GM19239 (cell line): ENCODE measurements around the gene WNT2.
"Not testable (repeated sequence)": the region's sequence is repeated elsewhere in the genome, so short reads cannot be mapped to it uniquely, and the experiment has no call there.

Experiments
- DNase-seq: peaks from one replicate; pipeline ENCODE4 v3.0.0; 2011; ENCODE audit warnings: low spot score; ENCODE audit not compliant: insufficient read length
- FAIRE-seq: peaks from 2 replicates; lab custom pipeline; 2011; peaks lifted over from hg19 to GRCh38; lab: Jason Lieb, UNC

Gene WNT2

DNA sequence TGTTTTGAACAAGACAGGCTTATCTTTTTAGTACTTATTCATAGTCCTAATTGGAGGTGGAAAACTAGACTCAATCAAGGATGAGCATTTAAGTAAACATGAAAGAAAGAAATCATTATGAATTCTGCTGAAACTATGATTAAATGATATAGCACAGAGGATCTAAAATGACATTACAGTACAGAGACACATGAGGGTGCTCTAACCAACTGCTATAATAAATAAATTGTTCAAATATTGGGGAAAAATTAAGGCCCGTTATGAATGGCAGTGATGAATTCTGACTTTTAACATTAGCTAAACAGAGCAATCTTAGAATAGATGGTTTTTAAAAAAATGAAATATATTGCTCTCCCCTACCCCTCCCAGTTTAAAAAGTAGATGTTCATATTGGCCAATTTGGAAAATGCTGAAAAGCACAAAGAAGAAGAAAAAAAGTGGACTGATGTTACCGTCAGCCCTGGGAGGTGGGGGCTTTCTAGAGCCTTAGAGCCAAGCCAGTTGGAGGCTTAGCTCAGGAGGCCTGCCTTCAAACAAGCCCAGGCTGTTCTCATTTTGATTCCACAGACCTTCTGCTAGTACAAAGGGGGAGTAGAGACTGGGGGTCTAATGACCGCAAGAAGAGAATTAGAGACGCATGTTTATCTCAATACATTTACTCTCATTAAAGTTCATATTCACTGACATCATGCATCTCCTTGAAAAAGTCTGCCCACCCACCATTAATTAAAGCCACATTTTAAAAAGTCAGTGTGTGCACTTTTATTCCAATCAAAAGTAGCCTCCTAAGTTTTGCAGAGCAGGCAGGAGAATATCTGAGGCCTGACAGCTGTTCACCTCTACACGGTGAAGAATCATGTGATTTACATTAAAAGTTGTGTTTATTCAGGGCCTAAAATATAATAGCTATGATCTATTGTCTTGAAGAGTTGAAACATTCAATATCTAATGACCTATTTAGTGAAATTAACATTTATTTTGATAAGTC is 10.0 kb downstream of the WNT2 start:
- no peak for DNase-seq
- no peak for FAIRE-seq

DNA sequence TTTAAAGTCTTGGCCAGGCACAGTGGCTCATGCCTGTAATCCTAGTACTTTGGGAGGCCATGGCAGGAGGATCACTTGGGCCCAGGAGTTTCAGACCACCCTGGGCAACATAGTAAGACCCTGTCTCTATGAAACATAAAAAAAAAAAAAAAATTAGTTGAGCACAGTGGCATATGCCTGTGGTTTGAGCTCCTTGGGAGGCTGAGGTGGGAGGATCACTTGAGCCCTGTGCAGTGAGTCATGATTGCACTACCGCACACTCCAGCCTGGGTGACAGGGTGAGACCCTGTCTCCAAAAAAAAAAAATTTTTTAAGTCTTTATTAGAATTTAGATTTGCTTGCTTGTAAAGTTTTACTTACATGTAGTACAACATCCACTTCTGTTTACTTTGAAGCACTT is 14.0 kb downstream of the WNT2 start:
- FAIRE-seq (no peak), DNase-seq (no peak)

DNA sequence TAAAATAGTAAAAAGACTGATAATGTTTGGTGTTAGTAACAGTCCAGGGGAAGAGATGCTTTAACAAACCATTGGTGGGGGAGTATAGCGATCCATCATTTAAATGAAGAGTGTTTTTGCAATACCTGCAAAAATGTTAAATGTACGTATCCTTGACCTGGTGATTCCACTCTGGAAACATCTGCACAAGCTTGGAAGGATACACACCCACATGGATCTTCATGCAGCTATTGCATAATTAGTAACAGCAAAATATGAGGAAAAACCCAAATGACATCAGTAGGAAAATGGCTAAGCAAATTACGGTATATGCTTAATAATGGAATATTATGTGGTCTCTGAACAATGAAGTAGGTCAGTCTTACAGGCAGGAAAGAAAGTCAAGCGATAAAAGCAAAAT is 20.5 kb downstream of the WNT2 start:
- DNase-seq (no peak), FAIRE-seq (no peak)

DNA sequence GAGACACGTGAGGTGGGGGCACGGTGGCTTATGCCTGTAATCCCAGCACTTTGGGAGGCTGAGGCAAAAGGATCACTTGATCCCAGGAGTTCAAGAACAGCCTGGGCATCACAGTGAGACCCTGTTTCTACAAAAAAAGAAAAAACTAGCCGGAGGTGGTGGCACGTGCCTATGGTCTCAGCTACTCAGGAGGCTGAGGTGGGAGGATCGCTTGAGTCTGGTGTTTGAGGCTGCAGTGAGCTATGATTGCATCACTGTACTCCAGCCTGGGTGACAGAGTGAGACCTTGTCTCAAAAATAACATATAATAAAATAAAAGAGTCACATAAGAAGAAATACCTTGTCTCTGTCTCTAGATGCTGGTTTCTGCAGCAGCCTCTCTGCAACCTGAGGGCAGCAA is 22.4 kb downstream of the WNT2 start:
- FAIRE-seq, DNase-seq: not testable (repeated sequence)

DNA sequence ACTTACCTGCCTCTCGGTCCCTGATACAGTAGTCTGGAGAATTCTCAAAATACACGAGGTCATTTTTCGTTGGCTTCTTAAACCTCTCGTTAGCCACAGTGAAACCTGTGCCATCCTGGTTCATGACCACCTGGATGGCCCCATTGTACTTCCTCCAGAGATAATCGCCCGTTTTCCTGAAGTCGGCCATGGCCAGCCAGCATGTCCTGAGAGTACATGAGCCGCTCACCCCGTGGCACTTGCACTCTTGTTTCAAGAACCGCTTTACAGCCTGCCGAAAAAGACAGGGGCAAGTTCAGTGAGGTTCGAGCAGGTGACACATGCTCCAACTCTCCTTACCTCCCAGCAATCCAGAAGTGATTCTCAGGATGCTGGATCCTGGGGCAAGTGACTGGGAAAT is 25.3 kb downstream of the WNT2 start:
- FAIRE-seq (no peak), DNase-seq (no peak)

DNA sequence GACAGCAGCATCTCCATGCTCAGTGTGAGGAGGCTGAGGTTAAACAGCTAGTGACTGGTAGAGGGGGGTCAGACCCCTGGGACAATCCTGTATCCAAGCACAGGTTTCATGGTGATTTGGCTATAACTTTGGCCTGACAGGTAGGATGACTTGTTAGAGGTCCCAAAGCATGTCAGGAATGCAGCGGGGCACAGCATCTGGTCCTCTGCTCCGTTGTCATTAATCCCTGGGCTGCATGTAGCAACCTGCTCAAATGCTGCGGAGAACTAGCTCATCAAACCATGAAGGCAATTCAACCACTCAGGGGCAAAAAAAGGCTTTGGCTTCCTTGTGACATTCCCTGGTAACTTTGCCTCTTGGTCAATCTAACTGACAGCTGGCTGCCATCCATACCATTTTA is 26.8 kb downstream of the WNT2 start:
- DNase-seq (no peak), FAIRE-seq (no peak)

DNA sequence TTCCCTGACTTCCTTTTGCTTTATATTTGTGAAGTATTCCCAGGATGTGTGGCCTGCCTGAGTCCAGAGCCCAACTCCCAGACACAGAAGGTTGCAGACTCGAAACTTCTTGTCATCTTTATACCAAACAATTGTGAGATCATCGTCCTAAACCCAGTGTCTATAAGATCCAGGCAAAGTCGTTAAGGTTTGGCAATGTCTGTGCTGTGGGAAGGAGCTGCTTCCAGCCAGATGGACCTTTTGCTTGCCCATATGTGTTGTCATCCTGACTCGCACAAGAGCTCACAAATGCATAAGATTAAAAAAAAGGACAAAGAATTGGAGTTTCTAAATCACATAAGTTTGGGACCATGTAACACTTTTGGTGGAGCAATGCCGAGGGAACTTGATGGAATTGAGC is 37.0 kb downstream of the WNT2 start:
- DNase-seq: no peak

DNA sequence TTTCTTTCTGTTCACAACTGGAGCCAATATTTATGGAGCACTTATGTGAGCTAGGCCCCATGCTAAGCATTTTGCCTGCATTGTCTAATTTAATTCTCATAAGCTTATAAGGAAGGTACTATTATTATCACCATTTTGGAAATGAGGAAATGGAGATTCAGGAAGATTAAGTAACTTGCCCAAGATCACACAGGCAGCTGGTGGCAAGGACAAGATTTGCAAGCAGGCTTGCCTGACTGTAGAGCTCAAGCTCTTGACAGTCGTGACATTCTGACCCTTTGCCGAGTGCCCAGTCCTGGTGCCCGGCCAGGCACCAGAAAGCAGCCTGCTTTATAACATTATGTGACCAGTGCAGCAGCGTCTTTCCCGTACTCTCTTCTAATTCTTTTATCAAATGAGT is 38.2 kb downstream of the WNT2 start:
- no peak for FAIRE-seq
- no peak for DNase-seq

More for the DNA sequence above, 37.0 kb downstream of the WNT2 start:
- FAIRE-seq: no peak

DNA sequence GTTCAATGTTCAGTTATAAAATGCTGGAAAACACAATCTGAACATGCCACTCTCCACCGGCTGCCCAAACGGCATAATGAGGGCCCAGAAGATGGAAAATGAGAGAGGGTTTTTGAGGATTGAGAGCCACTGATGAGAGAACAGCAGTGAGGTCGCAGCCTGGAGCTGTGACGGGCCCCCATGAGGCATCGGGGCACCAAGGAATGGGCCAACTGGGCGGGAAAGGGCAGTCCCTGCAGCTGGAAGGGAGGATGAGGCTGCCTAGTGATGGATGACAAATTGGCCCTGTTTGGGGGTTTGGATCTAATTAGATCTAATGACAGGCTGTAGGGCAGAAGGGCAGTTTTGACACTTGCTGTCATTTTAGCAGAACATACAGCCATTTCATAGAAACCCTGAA is 39.1 kb downstream of the WNT2 start:
- no peak for DNase-seq
- FAIRE-seq: no peak

DNA sequence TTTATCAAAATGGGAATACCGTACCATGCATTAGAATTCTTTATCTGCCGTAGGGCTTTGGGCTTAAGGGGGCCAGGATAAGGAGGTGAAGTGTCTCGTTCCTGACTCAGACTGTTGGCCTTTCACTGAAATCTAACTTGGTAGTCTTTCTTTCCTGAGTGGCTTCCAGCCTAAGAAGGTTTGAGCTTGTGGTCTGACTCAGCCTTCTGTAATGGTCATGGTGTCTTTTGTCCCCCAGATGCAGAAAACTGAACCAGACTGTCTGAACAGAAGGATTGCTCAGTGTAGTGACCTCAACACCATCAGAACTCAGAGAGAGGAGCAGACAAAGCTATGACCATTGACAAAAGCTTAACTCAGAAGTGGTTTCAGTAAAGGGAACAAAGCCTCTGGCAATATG is 39.5 kb downstream of the WNT2 start:
- no peak for DNase-seq
- no peak for FAIRE-seq

DNA sequence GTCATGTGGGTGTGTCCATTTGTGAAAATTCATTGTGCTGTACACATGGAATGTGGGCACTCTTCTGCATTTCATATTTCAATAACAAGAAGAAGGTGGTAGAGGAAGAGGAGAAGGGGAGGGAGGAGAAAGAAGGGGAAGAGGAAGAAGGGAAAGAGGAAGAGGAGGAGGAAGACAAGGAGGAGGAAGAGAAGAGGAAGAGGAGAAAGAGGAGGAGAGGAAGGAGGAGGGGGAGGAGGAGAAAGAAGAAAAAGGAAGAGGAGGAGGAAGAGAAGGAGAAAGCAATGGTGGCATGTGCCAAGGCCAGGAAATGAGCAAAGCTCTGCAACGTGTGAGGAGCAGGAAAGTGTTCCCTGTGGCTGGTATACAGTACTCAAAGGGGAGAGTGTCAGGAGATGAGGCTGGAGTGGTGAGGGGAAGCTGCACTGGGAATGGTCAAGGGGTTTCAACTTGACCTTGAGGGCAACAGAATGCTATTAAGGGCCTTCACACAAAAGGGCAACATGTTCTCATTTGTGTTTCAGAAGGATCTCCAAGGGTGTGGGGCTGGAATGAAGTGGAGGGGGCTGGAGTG is 40.5 kb downstream of the WNT2 start:
- DNase-seq (no peak), FAIRE-seq (no peak)

DNA sequence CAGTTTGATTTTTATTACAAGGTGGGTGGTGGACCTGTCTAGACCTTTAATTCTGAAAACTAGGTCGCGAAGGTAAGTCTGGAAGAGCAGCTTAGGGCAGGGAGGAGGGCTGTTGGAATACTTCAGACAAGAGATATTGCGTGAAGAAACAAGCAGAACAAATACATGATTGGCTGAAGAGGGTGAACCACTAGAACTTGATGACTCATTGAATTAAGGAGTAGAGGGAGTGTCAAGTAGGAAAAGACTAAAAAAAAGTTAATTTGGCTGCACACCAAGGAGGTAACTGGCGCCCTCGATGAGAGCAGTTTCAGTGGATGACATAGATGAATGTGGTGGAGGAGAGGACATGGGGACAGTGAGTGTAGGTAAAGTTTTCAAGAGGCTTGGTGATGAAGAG is 41.3 kb downstream of the WNT2 start:
- no peak for DNase-seq
- FAIRE-seq: no peak

DNA sequence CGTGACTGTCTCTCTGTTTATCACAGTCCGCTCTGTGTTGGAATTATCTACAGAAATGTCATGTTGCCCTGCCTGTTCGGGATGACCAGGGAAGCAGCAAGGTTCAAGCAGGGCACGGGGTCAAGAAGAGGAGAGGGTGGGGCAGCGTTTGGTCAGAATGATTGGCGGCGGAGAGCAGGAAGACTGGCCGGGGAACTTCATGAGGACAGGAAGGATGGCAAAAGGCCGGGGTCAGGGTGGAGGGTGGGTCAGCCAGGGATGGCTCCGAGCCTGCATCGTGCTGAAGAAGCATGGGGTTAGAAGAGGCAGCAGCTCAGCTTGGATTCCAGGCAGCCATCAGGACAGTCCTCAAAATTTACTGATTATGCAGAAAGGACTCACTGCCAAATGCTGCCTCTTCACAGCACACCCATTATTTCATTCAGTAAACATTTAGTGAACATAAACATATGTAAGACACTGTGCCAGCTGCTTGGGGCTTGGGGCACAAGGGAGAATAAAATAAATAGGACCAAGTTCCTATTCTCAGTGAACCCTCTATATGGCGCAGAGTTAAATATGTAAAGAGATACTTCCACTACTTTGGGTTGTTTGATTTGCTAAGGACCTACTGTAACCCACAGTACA is 42.8 kb downstream of the WNT2 start:
- no peak for FAIRE-seq
- no peak for DNase-seq

DNA sequence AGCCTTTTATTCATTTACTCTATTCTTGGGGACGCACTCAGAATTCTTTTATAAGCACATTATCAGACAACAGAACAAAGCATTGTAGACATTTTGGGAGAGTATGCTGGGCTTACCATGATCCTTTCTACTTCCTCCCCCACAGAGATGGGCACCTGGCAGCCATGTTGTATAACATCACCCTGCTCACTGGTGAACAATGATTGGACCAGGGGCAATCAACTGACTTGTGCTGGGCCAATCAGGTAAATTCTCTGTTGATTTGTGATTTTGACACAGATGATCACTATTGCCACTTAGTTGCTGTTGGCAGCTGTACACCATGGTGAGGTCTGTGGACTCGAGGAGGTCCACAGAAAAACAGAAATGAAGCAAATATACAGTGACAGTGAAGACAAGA is 43.7 kb downstream of the WNT2 start:
- no peak for FAIRE-seq

DNA sequence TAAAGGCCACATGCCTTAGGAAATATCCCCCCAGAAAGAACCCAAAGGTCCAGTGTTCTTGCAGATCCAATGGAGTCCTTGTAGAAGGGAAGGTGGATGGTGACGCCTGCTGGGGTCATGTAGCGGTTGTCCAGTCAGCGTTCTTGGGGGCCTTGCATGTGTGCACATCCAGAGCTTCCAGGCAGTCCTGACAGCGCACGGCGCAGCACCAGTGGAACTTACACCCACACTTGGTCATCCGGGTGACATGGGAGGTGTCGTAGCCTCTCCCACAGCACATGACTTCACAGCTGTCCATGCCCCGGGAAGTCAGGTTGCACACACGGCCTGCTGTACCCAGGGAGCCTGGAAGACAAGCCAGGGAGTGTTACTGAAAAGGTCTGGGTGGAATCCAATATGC is 44.8 kb downstream of the WNT2 start:
- no peak for FAIRE-seq
- DNase-seq: no peak

More for the DNA sequence above, 43.7 kb downstream of the WNT2 start:
- DNase-seq: no peak

DNA sequence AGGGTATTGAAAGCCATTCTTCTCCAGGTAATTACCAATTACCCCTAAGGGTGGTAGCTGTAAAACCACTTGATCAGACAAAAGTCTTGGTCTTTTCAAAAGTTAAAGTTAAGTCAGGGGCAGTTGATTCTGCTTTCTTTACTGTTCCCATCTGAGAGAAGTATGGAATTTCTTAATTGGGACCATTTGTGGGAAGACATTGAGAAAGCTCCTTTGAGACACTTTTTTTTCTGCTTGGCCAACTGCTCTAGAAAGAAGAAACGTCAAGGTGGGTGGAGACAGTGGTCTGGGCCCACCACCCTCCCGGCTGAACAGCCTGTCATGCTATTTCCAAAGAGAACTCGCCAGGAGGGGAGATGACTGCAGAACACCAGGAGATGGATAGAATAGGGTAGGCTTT is 45.3 kb downstream of the WNT2 start:
- DNase-seq (no peak), FAIRE-seq (no peak)

DNA sequence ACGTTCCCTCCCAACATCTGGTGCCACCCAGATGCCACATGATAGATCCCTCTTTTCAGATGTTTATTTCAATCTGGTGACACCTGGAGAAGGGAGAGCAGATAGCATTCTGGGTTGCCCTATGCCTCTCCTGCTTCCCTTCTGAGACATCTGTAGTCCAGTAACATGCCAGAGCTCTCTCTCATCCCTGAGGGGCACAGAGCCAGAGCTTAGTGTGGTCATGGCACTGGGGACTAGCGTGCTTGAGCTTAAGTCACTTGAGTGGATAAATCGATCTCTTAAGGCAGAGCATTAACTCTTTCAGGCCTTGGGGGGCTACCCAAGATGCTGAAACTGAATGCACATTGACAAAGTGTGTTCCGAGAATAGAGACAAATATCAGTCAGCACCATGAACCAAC is 47.9 kb downstream of the WNT2 start:
- DNase-seq: no peak
- FAIRE-seq: no peak

DNA sequence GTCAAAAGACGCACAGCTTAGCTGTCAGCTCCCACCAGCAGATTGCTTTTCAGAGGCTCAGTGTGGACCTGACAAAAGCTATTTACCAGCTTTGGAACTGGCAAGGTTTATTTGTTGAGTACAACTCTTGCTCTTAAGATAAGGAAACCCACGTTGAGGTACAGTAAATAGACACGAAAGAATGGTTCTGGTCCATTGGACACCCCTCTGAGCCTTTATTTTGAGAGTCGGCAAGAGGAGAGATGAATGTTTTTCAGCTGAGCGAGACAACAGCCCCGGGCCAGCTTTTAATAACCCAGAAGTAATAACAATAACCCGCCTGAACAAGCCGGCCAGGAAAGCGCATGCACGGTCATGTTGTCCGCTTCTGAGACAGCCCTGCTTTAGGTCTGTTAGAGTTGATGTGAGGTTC is 49.0 kb downstream of the WNT2 start:
- DNase-seq (no peak), FAIRE-seq (no peak)

DNA sequence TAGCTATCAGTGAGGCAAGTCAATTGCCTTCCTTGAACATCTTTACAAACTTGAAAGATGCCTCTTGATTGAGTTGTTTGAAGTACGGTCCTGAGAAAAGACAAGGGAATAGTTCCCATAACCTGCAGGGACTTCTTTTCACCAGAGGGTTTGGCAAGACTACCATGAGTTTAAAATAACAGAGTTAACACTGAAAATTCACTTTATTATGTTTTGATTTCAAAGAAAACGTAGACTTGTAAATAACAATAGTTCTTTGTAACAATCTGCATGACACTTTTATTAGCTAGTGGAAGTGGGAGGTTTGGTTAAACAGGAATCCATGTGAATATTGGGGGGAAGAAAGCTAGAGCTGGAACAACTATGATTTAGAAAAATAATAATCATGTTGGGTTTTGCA is 49.5 kb downstream of the WNT2 start:
- FAIRE-seq (no peak), DNase-seq (no peak)

DNA sequence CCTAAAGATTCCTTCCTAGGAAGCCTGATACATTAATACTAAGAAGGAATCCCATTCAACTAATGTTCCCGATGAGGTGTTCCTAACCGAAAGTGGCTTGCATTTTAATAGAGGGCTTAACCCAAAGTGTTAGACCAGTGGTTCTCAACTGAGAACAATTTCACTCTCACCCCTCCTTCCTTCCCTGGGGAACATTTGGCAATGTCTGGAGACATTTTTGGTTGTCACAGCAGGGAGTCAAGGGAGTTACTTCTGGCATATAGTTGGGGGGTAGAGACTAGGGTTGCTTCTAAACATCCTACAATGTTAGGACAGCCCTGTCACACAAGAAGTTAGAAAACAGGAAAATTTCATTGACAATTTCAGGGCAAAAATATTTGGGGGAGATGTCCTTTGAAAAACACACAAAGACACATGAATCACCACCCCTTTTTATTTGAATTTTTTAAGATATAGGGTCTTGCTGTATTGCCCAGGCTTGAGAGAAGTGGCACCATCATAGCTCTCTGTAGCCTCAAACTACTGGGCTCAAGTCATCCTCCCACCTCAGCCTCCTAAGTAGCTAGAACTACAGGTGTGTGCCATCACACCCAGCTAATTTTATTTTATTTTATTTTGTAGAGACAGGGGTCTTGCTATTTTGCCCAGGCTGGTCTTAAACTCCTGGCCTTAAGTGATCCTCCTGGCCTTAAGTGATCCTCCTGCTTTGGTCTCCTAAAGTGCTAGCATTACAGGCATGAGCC is 50.7 kb downstream of the WNT2 start:
- FAIRE-seq: no peak
- no peak for DNase-seq

DNA sequence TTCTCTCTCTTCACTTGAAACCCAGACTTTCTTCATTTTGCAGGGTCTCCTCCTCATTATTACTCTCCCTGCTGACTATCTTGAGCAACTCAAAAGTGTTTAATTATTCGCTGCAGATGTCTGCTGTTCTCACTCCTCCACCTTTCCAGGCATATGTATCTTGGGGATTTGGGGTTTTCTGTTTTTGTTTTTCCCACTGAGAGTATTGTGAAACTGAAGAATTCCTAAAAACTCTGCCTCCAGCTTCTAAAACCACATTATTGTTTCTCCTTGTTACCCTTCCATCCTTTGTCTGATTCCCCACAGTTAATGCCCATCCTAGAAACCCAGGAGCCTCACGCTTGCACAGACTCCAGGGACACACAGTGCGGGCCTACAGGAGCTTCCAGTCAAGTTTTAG is 51.3 kb downstream of the WNT2 start:
- DNase-seq (no peak), FAIRE-seq (no peak)
